Measurements from ENCODE around the gene ARL5A.

The ARL5A gene

GRCh38 chr2:151857650-151858049 is 29.4 kb upstream of the ARL5A start:
- TF ChIP-seq CTCF (conservative IDR thresholded peaks at IDR 0.05) = no peak
- TF ChIP-seq ZFX (IDR thresholded peaks at IDR 0.05) = no peak
- no peak overlapping the region for H3K27ac ChIP-seq

- H3K27ac ChIP-seq = no peak overlapping the region
These were observed 26.9 kb upstream of the ARL5A start for GRCh38 chr2:151855111-151855510.

GRCh38 chr2:151853070-151853758 is 25.0 kb upstream of the ARL5A start:
- no peak for TF ChIP-seq CTCF (conservative IDR thresholded peaks at IDR 0.05)
- no peak for TF ChIP-seq ZFX (IDR thresholded peaks at IDR 0.05)
- H3K27ac ChIP-seq = no peak overlapping the region

More at GRCh38 chr2:151855111-151855510, 26.9 kb upstream of the ARL5A start:
- TF ChIP-seq CTCF (conservative IDR thresholded peaks at IDR 0.05) (no peak), ZFX (IDR thresholded peaks at IDR 0.05) (no peak)

DNA sequence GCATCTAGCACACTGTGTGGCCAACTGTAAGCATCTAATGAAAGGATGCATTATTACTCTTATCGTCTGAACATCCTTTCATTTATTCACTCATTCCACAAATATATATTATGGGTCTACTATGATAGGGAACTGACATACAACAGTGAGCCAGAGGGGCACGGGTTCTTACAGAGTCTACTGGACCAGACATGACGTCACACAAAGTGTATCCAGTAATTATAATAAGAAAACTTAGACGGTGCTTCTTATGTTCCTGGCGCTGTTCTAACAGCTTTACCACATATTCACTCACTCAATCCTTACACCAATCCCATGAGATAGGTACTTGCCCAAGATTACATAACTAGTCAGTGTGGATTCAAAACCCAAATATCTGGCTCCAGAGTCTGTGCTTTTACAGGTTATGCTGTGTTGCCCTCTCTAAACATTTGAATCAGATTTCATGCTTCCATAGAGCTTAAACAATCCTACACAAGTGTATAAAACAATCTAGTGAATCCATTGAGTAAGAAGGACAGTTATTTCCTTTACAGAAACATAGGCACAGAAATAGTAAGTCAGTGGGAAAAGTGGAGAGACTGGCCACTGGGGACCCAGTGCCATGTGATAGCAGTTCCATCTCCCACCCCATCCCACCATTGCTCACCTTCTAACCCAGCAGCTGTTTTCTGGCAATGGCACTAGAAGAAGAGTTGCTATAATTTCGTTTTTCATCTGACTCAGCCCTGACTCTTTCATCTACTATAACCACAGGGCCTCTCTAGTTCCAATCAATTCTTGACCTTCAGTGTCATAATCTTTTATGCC is 24.2 kb upstream of the ARL5A start:
- TF ChIP-seq CTCF (conservative IDR thresholded peaks at IDR 0.05) = no peak
- TF ChIP-seq ZFX (IDR thresholded peaks at IDR 0.05) = no peak

DNA sequence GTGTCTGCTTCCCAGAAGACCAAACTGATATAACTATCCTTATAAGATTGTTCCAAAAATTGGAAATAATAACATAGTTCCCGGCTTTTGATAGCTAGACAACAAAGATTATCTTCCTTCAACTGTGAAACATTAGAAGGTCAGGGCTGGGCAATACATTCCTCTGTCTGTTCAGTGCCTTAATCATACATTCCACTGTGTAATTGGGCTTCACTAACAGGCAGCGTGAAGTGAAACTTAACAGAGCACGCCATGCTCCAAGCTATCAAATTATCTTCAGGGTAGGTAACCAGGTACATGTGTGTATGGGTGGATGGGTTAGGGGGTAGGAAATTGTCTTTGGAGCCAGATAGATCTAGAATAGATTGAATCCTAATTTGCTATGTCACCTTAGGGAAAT is 23.5 kb upstream of the ARL5A start:
- no peak overlapping the region for H3K27ac ChIP-seq
- no peak for TF ChIP-seq ZFX (IDR thresholded peaks at IDR 0.05)
- TF ChIP-seq CTCF (conservative IDR thresholded peaks at IDR 0.05) = no peak

More for the DNA sequence above, 24.2 kb upstream of the ARL5A start:
- H3K27ac ChIP-seq = no peak overlapping the region

- TF ChIP-seq CTCF (conservative IDR thresholded peaks at IDR 0.05) (no peak), ZFX (IDR thresholded peaks at IDR 0.05) (no peak)
- no peak overlapping the region for H3K27ac ChIP-seq
These were observed 21.3 kb upstream of the ARL5A start for GRCh38 chr2:151849413-151850010.

DNA sequence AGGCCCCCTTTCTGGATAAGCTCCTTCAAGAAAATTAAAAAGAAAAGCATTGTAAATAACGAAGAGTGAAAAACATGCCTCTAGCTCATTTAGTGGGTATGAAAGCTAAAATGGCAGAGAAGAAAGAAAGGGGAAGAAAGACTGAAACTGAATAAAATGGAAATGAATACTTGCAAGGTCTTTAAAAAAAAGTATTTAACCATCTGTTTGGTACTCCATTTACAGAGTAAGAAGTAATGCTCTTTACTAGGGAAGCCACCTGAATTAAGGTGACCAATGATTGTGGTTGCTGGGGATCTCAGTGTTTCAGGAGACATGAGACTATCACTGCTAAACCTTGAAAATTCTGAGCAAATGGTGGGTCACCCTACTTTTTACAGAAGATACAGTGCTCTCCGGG is 17.7 kb upstream of the ARL5A start:
- TF ChIP-seq ZFX (IDR thresholded peaks at IDR 0.05) (no peak), CTCF (conservative IDR thresholded peaks at IDR 0.05) (no peak)
- H3K27ac ChIP-seq = no peak overlapping the region

Data from C4-2B (cell line).